ENCODE measurements around the gene PAXIP1.
"Not testable (repeated sequence)": the region's sequence is repeated elsewhere in the genome, so short reads cannot be mapped to it uniquely, and the experiment has no call there.

Gene PAXIP1

GRCh38 chr7:154950960-154951359 is 52.0 kb downstream of the PAXIP1 start:
- in situ Hi-C loops (cut with HindIII; ENCODE audit: low sequenced_read_pairs), result no loop called here

- in situ Hi-C loops (cut with HindIII; ENCODE audit: low sequenced_read_pairs), result loop anchor here (25.0 kb wide), 1 partner anchor 415 kb away; no protein-coding TSS in a partner anchor
Observed at GRCh38 chr7:154947604-154948003, 55.3 kb downstream of the PAXIP1 start.

GRCh38 chr7:154946166-154946565 is 56.8 kb downstream of the PAXIP1 start:
- in situ Hi-C loops (cut with HindIII; ENCODE audit: low sequenced_read_pairs), result loop anchor here (25.0 kb wide), 1 partner anchor 416 kb away; no protein-coding TSS in a partner anchor

- in situ Hi-C loops (cut with HindIII; ENCODE audit: low sequenced_read_pairs), result loop anchor here (25.0 kb wide), 1 partner anchor 418 kb away; no protein-coding TSS in a partner anchor
Observed at GRCh38 chr7:154943906-154944305, 59.0 kb downstream of the PAXIP1 start.

GRCh38 chr7:154942691-154943090 is 60.2 kb downstream of the PAXIP1 start:
- in situ Hi-C loops (cut with HindIII; ENCODE audit: low sequenced_read_pairs), result loop anchor here (25.0 kb wide), 1 partner anchor 420 kb away; no protein-coding TSS in a partner anchor

- in situ Hi-C loops (cut with HindIII; ENCODE audit: low sequenced_read_pairs), result loop anchor here (25.0 kb wide), 1 partner anchor 424 kb away; no protein-coding TSS in a partner anchor
Observed at GRCh38 chr7:154937837-154938236, 65.1 kb downstream of the PAXIP1 start.

GRCh38 chr7:154934353-154934952 is 68.5 kb downstream of the PAXIP1 start:
- in situ Hi-C loops (cut with HindIII; ENCODE audit: low sequenced_read_pairs), result loop anchor here (25.0 kb wide), 1 partner anchor 428 kb away; no protein-coding TSS in a partner anchor

GRCh38 chr7:154931906-154932305 is 71.0 kb downstream of the PAXIP1 start:
- in situ Hi-C loops (cut with HindIII; ENCODE audit: low sequenced_read_pairs), result loop anchor here (25.0 kb wide), 1 partner anchor 430 kb away; no protein-coding TSS in a partner anchor

- in situ Hi-C loops (cut with HindIII; ENCODE audit: low sequenced_read_pairs), result loop anchor here (25.0 kb wide), 1 partner anchor 433 kb away; no protein-coding TSS in a partner anchor
Observed at GRCh38 chr7:154929006-154929726, 73.8 kb downstream of the PAXIP1 start.

- in situ Hi-C loops (cut with HindIII; ENCODE audit: low sequenced_read_pairs), result loop anchor here (25.0 kb wide), 1 partner anchor 434 kb away; no protein-coding TSS in a partner anchor
Observed at GRCh38 chr7:154928136-154929005, 74.6 kb downstream of the PAXIP1 start.

- in situ Hi-C loops (cut with HindIII; ENCODE audit: low sequenced_read_pairs), result loop anchor here (25.0 kb wide), 1 partner anchor 435 kb away; no protein-coding TSS in a partner anchor
Observed at GRCh38 chr7:154927624-154928125, 75.2 kb downstream of the PAXIP1 start.

GRCh38 chr7:154922472-154922871 is 80.5 kb downstream of the PAXIP1 start:
- in situ Hi-C loops (cut with HindIII; ENCODE audit: low sequenced_read_pairs), result not testable (repeated sequence)

- in situ Hi-C loops (cut with HindIII; ENCODE audit: low sequenced_read_pairs), result no loop called here
Observed at GRCh38 chr7:154919344-154920225, 83.3 kb downstream of the PAXIP1 start.

GRCh38 chr7:154918741-154919140 is 84.2 kb downstream of the PAXIP1 start:
- in situ Hi-C loops (cut with HindIII; ENCODE audit: low sequenced_read_pairs), result no loop called here

- in situ Hi-C loops (cut with HindIII; ENCODE audit: low sequenced_read_pairs), result no loop called here
Observed at GRCh38 chr7:154918266-154918665, 84.7 kb downstream of the PAXIP1 start.

- in situ Hi-C loops (cut with HindIII; ENCODE audit: low sequenced_read_pairs), result no loop called here
Observed at GRCh38 chr7:154917808-154918160, 85.1 kb downstream of the PAXIP1 start.

- in situ Hi-C loops (cut with HindIII; ENCODE audit: low sequenced_read_pairs), result no loop called here
Observed at GRCh38 chr7:154916856-154917807, 85.8 kb downstream of the PAXIP1 start.

- in situ Hi-C loops (cut with HindIII; ENCODE audit: low sequenced_read_pairs), result no loop called here
Observed at GRCh38 chr7:154916381-154916780, 86.5 kb downstream of the PAXIP1 start.

GRCh38 chr7:154915600-154915999 is 87.3 kb downstream of the PAXIP1 start:
- in situ Hi-C loops (cut with HindIII; ENCODE audit: low sequenced_read_pairs), result no loop called here
